Stimulated activated CD4-positive, alpha-beta T cell treated with anti-CD3 and anti-CD28 coated beads, Interleukin-4, amount 100 ng/mL, for 1 hour (primary cell): ENCODE data around the gene KIAA0753.

Source experiments
- DNase-seq: peaks from one replicate; pipeline ENCODE4 v3.0.0-alpha.2; 2020

KIAA0753 gene

DNA sequence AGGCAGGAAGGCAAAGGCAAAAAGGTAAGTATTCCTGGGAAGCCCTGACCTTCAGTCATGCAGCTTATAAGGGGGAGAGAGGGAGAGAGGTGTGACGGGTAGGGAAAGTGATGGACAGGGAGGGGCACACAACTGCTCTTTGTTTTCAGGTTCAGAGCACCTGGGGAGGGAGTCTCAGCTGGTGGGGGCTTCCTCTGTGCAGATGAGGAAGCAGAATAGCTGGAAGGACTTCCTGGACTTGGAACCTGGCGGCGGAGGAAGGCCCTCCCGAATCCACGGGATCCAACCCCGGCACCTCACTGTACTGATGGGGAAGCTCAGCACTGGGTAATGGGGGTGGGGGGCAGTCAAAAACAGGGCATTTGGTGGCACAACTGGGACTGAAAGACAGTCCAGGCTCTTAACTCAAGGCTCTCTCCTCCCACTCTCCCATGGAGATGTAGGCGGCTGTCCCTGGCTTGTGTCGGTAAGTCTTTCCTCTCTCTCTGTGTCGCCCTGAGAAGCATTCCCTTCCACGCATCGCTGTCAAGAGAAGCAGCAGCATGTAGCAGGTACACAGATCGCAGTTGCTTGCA, 72.2 kb downstream of the KIAA0753 start:
- no peak for DNase-seq

DNA sequence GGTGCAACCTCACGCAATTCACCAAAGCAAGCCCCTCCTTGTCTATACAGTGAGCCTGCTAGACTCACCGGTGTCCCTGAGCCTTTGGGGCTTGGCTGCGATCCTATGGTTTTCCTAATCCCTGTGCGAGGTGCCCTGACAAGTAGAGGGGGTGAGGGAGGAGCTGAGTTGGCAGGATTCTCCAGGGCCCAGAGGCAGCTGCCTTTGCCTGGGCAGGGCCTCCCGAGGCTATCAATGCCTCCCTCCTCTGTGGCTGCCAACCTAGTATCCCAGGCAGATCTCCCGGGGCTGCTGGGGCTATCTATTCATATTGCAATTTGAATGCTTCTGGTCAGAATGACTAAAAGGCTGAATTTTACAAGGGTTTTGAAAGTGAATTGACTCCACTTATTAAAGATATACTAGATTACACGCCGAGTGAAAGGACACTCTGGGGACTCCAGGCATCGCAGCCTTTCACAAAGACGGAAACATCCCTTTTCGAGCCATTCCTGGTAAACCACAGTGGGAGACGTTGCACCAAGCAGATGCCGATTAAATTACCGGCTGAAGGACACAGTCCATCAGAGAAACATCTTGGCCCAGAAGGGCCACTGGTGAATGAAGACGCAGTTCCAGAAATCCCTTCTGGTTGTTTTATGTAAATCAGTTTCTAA, 72.9 kb downstream of the KIAA0753 start:
- no peak for DNase-seq

GRCh38 chr17:6561446-6561845, 79.1 kb downstream of the KIAA0753 start:
- no peak for DNase-seq

DNA sequence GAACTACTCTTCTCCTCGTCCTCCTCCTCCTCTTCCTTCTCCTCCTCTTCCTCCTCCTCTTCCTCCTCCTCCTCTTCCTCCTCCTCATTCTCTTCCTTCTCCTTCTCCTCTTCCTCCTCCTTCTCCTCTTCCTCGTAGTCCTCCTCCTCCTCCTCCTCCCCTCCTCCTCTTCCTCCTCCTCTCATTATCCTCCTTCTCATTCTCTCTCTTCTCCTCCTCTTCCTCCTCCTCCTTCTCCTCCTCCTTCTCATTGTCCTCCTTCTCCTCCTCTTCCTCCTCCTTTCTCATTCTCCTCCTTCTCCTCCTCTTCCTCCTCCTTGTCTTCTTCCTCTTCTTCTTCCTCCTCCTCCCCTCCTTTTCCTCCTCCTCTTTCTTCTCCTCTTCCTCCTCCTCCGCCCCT, 80.0 kb downstream of the KIAA0753 start:
- no peak for DNase-seq

DNA sequence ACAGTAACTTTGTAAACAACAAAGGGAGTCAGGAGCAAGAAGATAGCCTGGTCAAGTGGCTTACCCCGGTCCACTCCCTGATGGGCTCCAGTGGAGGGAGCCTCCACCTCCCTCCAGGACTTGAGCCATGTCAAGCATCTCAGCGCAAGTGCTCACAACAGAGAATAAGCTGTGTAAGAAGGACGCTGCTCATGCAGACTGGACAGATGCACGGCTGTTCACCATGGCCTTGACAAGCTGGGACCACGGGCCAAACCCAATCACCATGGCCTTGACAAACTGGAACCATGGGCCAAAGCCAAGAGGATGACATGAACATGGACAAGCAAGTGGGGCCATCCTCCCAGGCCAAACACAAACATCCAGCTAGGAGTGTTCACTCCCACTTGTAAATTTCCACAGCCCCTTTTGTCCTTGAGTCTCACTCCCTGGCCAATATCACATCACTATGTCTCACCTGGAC, 80.7 kb downstream of the KIAA0753 start:
- no peak for DNase-seq

DNA sequence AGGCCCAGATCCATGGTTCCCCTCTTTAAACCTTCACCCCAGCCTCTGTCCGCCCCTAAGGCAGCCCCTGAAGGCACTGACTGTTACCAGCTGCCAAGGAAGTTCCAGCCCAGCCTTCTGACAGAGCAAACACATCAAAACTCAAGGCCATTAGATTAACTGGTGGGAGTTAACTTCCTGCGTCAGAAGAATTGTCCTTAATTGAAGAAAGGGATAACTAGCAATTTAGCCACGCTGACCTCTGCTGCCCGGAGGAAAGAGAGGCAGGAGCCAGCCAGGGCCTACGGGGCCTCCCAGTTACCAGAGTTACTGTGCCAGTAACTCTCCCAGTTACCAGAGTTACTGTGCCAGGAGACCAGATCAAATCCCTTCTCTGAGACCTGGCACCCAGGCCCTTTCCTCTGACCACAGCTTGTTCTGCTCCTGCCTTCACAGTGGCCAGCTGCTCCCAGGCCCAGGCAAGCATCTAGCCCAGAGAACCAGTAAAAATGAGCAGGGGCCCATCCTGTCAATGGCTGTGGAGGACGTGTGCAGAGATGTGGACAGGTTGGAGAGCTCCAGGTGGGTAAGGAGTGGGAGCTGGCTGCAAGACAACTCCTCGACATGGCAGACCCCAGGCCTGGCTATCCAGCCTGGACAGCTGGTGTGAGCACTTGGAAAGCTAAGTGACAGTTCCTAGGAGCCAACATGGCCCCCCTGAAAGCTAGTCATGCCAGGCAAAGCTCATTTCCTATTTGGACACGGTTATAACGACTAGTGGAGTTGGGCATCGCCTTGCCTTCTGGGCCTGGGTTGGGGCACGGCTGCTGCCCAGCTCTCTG, 81.4 kb downstream of the KIAA0753 start:
- no peak for DNase-seq

- DNase-seq = no peak
These were observed 82.2 kb downstream of the KIAA0753 start for GRCh38 chr17:6558276-6558675.

DNA sequence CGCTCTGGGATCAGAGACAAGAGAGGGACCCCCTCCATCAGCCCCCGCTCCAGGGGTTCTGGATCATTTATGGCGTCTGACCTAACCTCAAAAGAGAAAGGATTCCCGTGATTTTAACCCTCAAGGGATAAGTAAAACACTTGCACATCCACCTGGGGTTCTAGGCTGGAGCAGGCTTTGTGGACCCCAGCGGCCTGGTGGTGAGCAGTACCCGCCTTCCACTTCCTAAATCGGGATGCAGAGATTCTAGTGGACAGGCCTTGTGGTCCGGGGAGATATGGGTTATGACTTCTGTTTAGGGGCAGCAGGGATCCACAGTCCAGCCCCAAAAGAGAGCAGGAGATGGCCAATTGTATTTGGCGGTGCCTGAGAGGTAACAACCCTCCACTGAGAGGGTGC, 83.5 kb downstream of the KIAA0753 start:
- DNase-seq = no peak

GRCh38 chr17:6556121-6557039, 84.1 kb downstream of the KIAA0753 start, which contains the start of gene PITPNM3:
TSS of gene PITPNM3 (minus strand) at chr17:6556555. CDS start at chr17:6556406, 149 bp downstream.
- no peak for DNase-seq

DNA sequence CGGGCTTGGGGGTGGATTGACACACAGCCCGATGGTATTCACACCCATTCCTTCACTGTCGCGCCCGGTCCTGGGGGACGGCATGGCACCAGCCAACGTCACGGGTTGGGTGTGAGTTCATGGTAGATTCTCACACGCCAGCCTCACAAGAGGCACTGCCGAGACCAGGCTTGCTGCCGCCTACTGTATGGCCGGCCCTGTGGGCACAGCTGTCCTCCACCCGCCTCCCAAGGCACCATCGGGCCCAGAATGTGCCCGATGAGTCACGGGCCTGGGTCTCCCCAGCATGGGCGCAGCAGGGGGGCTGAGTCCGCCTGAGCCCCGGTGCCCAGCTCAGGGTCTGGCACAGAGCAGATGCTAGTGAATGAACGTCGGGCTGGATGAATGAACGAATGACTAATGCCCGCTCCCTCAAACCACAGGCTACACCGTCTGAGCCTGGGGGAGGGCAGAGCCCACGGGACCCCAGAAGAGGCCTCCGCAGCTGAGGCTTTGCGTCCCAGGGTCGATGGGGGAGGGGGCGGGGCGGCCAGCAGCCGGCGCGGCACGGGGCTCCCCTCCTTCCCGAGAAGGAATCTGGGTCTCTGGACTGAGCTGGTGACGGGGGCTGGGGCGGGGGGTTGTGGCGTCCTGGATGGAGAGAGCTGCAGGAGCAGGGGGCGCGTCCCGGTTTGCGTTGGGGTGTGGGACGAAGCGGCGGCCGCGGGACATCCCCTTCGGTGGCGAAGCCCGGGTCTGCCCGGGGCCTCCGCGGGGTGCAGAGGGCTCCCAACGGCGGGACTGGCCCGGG, 85.0 kb downstream of the KIAA0753 start:
- DNase-seq = peak; percentile 5

DNA sequence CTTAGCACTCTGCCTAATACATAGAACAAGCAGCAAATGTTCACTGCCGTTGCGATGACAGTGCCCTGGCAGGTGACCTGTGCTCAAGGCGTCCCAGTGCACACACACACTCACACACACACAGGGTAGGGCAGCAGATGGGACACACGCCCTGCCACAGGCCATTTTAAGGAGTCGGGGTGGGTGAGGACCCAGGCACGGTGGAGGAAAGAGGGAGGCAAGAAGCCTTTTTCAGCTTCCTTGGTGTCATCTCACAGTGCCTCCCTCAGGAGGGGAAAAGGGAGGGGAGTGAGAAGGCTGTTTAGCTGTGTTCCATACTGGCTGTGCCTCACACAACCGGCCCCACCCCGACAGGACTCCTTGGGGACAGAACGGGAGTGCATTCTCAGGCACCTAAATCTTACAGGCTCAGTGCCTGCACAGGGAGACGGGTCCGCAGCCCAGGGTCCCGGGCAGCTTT, 85.6 kb downstream of the KIAA0753 start:
- no peak for DNase-seq

DNA sequence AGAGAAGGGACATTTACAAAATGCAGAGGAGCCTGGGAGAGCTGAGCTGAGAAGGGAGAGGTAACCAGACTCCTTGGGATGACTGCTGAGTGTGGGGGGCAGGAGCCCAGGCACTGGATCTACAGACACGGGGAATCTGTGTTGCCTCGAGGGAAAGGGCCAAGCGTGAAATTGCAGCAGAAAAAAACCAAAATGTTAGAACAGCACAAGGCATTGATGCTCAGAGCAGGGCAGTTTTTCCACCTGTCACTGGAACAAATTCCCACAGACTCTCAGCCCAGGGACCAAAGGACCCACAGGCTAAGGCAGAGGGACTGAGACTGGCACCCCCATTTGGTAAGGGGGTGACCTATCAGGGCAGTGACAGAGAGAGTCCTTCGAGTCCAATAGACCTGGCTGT, 86.2 kb downstream of the KIAA0753 start:
- no peak for DNase-seq

- no peak for DNase-seq
These were observed 88.5 kb downstream of the KIAA0753 start for GRCh38 chr17:6551869-6552531.

- no peak for DNase-seq
These were observed 89.2 kb downstream of the KIAA0753 start for GRCh38 chr17:6551356-6551755.

DNA sequence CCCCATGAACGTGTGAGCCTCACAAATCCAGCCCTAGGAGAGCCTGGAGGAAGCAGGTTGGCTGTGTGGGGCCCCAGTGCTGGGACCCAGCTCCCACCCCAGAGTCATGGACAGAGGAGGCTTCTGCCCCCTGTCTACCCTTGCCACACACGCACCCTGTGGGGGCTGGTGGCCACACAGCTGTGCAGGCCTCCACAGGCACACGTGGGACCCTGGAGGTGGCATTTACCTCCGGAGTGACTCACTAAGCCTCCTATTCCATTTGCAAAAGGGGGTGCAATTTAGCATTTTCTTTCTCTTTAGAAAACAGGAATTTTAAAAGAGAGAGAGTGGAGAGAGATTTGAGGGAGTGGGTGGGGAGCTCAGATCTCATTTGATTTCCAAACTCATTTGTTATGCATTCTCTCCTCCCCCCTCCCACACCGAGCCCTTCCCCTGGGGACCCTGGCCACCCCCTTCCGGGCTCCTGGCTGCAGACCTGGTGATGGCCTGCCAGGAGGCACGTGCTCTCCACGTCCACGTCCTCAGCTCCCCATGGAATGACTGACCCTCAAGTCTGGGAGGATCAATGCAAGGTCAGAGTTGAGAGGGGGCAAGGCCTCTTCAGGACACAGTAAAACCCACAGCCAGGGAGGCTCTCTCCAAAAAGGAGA, 91.0 kb downstream of the KIAA0753 start:
- DNase-seq = no peak

DNA sequence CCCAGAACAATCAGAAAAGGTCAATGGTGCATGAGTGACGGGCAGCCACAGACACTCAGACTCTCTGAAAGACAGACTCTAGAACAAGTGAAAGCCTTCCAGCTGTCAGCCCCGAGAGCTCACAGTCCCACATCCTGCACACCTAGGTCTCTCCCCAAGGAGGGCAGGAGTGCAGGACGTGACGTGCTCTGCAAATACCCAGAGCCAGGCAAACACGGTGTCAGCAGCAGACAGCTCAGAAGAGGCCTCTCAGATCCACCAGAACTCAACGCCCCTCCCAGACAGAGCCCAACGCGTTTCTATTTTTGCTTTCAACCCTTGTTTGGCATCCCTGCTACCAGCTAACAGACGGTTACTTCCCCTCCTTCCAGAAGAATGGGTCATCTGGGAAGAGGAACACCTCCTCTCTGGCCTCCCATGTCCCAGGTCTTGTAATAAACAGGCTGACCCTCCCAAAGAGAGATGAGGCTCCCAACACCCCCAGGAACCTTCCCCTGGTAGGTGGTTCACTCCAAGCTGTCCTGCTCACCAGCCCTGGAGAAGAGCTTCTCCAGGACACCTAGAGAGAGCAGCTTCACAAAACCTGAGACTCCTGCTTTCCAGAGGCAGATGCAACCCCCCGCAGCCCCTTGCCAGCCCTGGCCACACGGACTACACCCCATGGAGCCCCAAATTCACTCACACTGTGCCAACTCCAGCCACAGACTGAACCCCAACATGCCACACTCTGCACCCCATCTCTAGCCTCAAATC, 91.8 kb downstream of the KIAA0753 start:
- DNase-seq = no peak

- DNase-seq = no peak
These were observed 92.5 kb downstream of the KIAA0753 start for GRCh38 chr17:6548034-6548433.

GRCh38 chr17:6547336-6547735, 93.2 kb downstream of the KIAA0753 start:
- no peak for DNase-seq

DNA sequence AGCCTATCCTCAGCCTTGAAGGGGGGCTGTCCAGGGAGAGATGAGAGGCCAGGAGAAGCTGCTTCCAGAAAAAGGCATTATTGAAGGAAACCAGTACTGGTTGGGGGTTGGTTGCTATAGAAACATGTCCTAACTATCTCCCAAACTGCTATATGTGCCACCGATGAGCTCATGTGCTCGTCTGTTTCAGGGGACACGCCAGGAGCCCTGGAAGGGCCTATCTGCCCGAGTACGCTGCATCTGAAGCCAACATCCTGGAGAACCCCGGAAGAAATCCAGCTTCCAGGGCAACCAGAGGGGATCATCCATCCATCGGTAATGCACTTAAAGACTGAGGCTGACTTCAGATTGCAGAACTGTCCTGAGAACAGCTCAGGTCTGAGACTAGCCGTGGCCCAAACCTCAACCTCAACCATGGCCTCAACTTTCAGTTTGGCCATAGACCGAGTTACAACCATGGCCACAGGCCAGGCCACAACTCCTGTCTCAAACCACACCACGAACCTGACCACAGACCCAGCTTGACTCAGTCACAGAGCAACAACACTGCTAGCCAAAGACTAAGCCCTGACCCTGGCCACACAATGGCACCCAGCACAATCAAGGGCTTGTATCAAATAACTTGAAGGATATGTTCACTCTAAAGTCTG, 94.3 kb downstream of the KIAA0753 start:
- DNase-seq = no peak
